Ishikawa (cell line): Measurements from ENCODE around the gene KLRC4.
A peak's percentile ranks its signal among the peaks of the same experiment; 100 is the strongest.

Experiments used
- CEBPB ChIP-seq: IDR thresholded peaks from 2 replicates; pipeline ENCODE4 v1.6.1; 2012
- CREB1 ChIP-seq: IDR thresholded peaks from 2 replicates; pipeline ENCODE4 v1.6.1; 2012; ENCODE audit warnings: low read depth
- EGR1 ChIP-seq: IDR thresholded peaks from 2 replicates; pipeline ENCODE4 v1.6.1; 2012
- EP300 ChIP-seq: IDR thresholded peaks from 2 replicates; pipeline ENCODE4 v1.6.1; 2012; ENCODE audit warnings: borderline replicate concordance
- FOXM1 ChIP-seq: IDR thresholded peaks from 2 replicates; pipeline ENCODE4 v1.6.1; 2012; ENCODE audit warnings: low read depth, borderline replicate concordance
- NFIC ChIP-seq: IDR thresholded peaks from 2 replicates; pipeline ENCODE4 v1.6.1; 2012
- RAD21 ChIP-seq: IDR thresholded peaks from 2 replicates; pipeline ENCODE4 v1.6.1; 2012; ENCODE audit warnings: low read depth
- TAF1 ChIP-seq: IDR thresholded peaks from 2 replicates; pipeline ENCODE4 v1.6.1; 2012; ENCODE audit warnings: low read depth, mild to moderate bottlenecking
- TCF12 ChIP-seq: IDR thresholded peaks from 2 replicates; pipeline ENCODE4 v1.6.1; 2012; ENCODE audit warnings: low read depth
- TEAD4 ChIP-seq: IDR thresholded peaks from 2 replicates; pipeline ENCODE4 v1.6.1; 2012
- YY1 ChIP-seq: IDR thresholded peaks from 2 replicates; pipeline ENCODE4 v1.6.1; 2012; ENCODE audit warnings: low read depth
- ZBTB7A ChIP-seq: IDR thresholded peaks from 2 replicates; pipeline ENCODE4 v1.6.1; 2012; ENCODE audit warnings: low read depth
- TF ChIP-seq, protein P1 (sequence below): IDR thresholded peaks from 2 replicates; pipeline ENCODE4 v1.6.1; 2012
- TF ChIP-seq, protein P2 (sequence below): IDR thresholded peaks from 2 replicates; pipeline ENCODE4 v1.6.1; 2012
- TF ChIP-seq, protein P3 (sequence below): IDR thresholded peaks from 2 replicates; pipeline ENCODE4 v1.6.1; 2012; ENCODE audit warnings: low read depth, mild to moderate bottlenecking

The KLRC4 gene

DNA sequence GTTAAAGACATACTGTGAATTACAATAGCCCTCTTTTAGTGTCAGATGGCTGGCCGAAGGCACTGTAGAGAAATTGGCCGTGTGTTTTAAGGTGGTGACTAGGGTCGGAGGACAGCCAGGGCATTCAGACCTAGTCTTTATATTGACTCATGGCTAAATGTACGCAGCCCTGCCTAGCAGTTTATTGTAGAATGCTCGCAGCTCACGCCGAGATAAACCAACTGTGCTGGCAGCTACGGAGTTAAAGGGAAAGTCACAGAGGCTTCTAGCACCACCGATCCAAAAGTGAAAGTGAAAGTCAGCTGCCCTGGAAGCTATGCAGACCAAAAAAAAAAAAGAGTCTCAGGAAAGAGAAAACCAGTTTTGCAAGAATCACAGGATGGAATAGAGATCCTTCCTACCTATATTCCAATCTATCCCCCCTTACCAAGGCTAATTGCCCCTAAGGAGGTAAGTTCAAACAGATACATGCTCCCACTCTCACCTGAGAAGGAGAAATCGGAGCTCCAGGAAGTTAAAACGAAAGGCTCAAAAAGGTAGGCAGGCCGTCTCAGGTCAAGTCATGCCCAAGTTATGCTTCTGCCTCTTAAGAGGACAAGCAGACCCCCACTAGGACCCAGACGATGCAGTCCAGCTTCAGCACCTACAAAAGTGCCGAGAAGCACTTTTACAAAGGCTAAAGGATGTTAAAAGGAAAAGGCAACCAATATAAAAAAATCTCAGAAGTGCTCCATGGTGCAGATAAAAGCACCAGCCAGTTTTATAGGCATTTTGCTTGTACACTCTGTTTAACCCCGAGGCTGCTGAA lies 44.5 kb downstream of the KLRC4 start:
- TF ChIP-seq RAD21 (peak; percentile 15; the same call in 1 of the 2 replicates), TCF12 (peak; percentile 62; the same call in 1 of the 2 replicates), TEAD4 (peak; percentile 48), YY1 (no peak), CREB1 (no peak), EP300 (peak; percentile 40; the same call in 1 of the 2 replicates), EGR1 (no peak), ZBTB7A (peak; percentile 67), NFIC (peak; percentile 62; the same call in 1 of the 2 replicates), TAF1 (peak; percentile 40; the same call in 1 of the 2 replicates), FOXM1 (peak; percentile 60; the same call in 1 of the 2 replicates)
- TF ChIP-seq, protein P1, sequence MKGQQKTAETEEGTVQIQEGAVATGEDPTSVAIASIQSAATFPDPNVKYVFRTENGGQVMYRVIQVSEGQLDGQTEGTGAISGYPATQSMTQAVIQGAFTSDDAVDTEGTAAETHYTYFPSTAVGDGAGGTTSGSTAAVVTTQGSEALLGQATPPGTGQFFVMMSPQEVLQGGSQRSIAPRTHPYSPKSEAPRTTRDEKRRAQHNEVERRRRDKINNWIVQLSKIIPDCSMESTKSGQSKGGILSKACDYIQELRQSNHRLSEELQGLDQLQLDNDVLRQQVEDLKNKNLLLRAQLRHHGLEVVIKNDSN: peak; percentile 57
- TF ChIP-seq, protein P2, sequence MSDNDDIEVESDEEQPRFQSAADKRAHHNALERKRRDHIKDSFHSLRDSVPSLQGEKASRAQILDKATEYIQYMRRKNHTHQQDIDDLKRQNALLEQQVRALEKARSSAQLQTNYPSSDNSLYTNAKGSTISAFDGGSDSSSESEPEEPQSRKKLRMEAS: peak; percentile 52
- TF ChIP-seq, protein P3, sequence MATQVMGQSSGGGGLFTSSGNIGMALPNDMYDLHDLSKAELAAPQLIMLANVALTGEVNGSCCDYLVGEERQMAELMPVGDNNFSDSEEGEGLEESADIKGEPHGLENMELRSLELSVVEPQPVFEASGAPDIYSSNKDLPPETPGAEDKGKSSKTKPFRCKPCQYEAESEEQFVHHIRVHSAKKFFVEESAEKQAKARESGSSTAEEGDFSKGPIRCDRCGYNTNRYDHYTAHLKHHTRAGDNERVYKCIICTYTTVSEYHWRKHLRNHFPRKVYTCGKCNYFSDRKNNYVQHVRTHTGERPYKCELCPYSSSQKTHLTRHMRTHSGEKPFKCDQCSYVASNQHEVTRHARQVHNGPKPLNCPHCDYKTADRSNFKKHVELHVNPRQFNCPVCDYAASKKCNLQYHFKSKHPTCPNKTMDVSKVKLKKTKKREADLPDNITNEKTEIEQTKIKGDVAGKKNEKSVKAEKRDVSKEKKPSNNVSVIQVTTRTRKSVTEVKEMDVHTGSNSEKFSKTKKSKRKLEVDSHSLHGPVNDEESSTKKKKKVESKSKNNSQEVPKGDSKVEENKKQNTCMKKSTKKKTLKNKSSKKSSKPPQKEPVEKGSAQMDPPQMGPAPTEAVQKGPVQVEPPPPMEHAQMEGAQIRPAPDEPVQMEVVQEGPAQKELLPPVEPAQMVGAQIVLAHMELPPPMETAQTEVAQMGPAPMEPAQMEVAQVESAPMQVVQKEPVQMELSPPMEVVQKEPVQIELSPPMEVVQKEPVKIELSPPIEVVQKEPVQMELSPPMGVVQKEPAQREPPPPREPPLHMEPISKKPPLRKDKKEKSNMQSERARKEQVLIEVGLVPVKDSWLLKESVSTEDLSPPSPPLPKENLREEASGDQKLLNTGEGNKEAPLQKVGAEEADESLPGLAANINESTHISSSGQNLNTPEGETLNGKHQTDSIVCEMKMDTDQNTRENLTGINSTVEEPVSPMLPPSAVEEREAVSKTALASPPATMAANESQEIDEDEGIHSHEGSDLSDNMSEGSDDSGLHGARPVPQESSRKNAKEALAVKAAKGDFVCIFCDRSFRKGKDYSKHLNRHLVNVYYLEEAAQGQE: no peak

DNA sequence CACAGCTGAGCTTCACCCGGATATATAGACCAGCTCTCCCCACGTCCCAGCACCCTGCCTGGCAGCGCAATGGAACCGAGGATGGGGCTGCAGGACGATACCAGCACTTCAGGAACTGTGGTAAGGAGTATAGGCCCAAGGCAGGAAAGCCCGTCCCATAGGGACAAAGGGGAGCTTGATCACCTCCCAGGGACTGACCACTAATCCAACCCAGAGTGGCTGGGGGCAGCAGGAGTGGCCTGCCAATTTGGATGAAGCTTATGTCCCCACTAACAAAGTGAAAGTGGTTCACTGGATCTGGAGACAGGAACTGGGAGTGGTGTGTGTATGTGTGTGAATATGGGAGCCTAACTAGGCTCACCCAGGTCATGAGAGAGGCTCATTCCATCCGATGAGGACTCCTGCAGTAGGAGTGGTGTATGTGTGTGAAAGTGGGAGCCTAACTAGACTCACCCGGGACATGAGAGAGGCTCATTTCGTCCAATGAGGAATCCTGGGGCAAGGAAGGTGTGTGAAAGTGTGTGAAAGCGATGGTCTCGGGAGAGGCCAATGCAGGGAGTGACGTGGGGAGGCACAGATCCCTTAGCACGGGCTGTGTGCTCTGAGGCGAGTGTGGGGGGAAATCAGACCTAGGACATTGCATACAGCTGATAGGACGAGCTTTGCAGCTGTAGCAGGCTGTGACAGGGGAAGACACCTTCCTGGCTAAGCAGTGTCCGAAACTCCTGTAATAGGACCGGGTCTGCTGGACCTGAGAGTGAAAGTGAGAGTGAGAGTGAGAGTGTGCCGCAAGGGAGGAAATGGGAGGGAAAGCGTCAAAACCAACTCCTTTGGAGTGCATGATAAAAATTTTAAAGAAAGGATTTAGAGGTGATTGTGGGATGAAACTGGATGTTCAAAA lies 45.4 kb downstream of the KLRC4 start:
- TF ChIP-seq TEAD4 (no peak), CREB1 (no peak), ZBTB7A (no peak)
- TF ChIP-seq, protein P1: no peak

DNA sequence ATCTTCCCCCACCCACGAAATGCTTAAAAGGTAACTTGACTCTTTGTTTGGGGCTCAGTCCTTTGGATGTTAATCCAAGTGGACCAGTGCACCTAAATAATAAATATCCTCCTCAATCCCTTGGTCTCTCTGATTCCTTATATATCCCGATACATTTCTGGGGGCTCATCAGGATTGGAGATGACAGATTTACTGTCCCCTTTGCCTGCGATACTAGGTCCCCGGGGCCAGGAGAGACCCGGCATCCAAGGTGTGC lies 46.0 kb downstream of the KLRC4 start:
- TF ChIP-seq TCF12 (no peak), FOXM1 (no peak), TAF1 (no peak), TEAD4 (no peak), CEBPB (no peak), CREB1 (no peak), EGR1 (no peak), EP300 (no peak)
- TF ChIP-seq, protein P2: no peak
- TF ChIP-seq, protein P1: no peak

DNA sequence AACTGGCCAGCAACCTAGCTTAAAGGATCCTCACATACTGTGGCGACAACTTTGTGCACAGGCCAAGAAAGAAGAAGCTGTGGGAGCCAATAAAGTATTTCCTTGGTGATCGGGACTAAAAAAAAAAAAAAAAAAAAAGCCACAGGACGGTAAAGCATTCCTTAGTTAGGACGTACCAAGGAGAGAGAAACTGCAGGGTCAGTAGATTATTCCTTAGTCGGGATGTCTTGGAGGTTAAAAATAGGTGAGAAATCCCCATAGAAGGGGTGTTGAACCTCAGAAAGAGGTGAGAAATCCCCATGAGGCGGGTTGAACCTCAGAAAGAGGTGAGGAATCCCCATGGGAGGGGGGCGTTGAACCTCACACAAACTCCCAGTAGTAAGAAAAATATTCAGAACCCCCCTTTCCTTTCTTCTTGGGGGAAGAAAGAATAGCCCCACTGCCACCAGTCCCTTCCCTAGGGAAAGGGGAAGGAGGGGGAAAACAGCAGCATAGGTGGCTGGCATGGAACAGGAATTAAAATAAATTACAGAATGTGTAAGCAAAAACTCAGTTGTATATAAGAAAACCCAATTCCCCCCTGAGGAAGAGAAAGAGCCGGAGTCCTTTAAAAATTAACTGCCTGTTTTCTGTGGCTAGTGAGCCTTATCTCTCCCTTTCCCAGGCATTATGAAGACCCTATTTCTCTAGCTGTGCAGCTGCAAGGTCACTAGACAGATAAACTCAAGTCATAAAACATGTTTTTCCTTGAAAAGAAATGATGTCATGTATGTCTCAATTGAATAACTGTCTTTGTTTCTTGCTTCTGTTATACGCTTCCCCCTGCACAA lies 46.5 kb downstream of the KLRC4 start:
- no peak for TF ChIP-seq CEBPB
- TF ChIP-seq RAD21: no peak
- no peak for TF ChIP-seq NFIC
- TF ChIP-seq, protein P3: no peak
